Fibroblast of lung (primary cell): Measurements from ENCODE around the gene SORL1-AS1.

Experiments
- DNase-seq, 2 donors: peaks; one replicate each; pipeline versions ENCODE4 v3.0.0 to v3.0.0-alpha.2; 2010; ENCODE audit warnings: low read depth in 2 of 2
- H2AFZ ChIP-seq: 2 replicates; pipeline ENCODE4 v1.5.1; 2012; ENCODE audit warnings: low read length, control low read depth, inconsistent platforms
- H3K27ac ChIP-seq: 2 replicates; pipeline ENCODE4 v1.5.1; 2011; ENCODE audit warnings: low read length, control low read depth; ENCODE audit not compliant: insufficient read depth
- H3K27me3 ChIP-seq: 2 replicates; pipeline ENCODE4 v1.5.1; 2011; ENCODE audit warnings: mild to moderate bottlenecking, low read length; ENCODE audit not compliant: control insufficient read depth, insufficient read depth
- H3K36me3 ChIP-seq: 2 replicates; pipeline ENCODE4 v1.5.1; 2011; ENCODE audit warnings: low read length; ENCODE audit not compliant: control insufficient read depth, insufficient read depth
- H3K4me1 ChIP-seq: 2 replicates; pipeline ENCODE4 v1.5.1; 2011; ENCODE audit warnings: low read length; ENCODE audit not compliant: control insufficient read depth, insufficient read depth; ENCODE audit errors: extremely low read depth
- H3K4me2 ChIP-seq: 2 replicates; pipeline ENCODE4 v1.5.1; 2011; ENCODE audit warnings: low read length, control low read depth; ENCODE audit not compliant: insufficient read depth; ENCODE audit errors: extremely low read depth
- H3K4me3 ChIP-seq, 4 experiments: fragments of 200-600 bp in 1 of 4; sonication (generic) in 1 of 4; replicated peaks in 1 of 4; 2 replicates each; pipeline ENCODE4 v1.5.1; 2011 to 2016; ENCODE audit warnings: low read length in 4 of 4, low read depth in 3 of 4, mild to moderate bottlenecking in 3 of 4, control low read depth in 2 of 4, inconsistent platforms in 1 of 4, mixed read lengths in 1 of 4; ENCODE audit not compliant: insufficient read depth in 1 of 4; ENCODE audit errors: control extremely low read depth in 1 of 4
- H3K79me2 ChIP-seq: 2 replicates; pipeline ENCODE4 v1.5.1; 2012; ENCODE audit warnings: mild to moderate bottlenecking, low read length, inconsistent platforms; ENCODE audit not compliant: control insufficient read depth, insufficient read depth
- H3K9ac ChIP-seq: 2 replicates; pipeline ENCODE4 v1.5.1; 2011; ENCODE audit warnings: mild to moderate bottlenecking, low read length, control low read depth; ENCODE audit not compliant: insufficient read depth
- H3K9me3 ChIP-seq: 2 replicates; pipeline ENCODE4 v1.5.1; 2012; ENCODE audit warnings: low read depth, low read length; ENCODE audit not compliant: control insufficient read depth, insufficient read depth
- H4K20me1 ChIP-seq: 2 replicates; pipeline ENCODE4 v1.5.1; 2011; ENCODE audit warnings: low read length; ENCODE audit not compliant: control insufficient read depth, insufficient read depth; ENCODE audit errors: extremely low read depth
- CTCF ChIP-seq, 2 donors: IDR thresholded peaks in 1 of 2; conservative IDR thresholded peaks in 1 of 2; 1 replicate in 1 of 2; 2 replicates in 1 of 2; pipeline ENCODE4 v1.5.1; 2011 to 2012; ENCODE audit warnings: low read length in 2 of 2, control low read depth in 1 of 2, inconsistent platforms in 1 of 2, low read depth in 1 of 2, mild to moderate bottlenecking in 1 of 2
- EZH2 ChIP-seq: IDR thresholded peaks from 2 replicates; pipeline ENCODE4 v1.5.1; 2012; ENCODE audit warnings: low read length, control low read depth, mild to moderate bottlenecking; ENCODE audit errors: missing control alignments

SORL1-AS1 gene

GRCh38 chr11:121435551-121436511, 16.9 kb downstream of the SORL1-AS1 start:
- H2AFZ ChIP-seq: no peak overlapping the region
- peaks cover 5% of the 10 kb centered on the region for H3K27me3 ChIP-seq
- H4K20me1 ChIP-seq: no peaks in the 10 kb centered on the region
- no peak overlapping the region for H3K4me2 ChIP-seq
- H3K4me3 ChIP-seq: no peak overlapping the region
- TF ChIP-seq CTCF (conservative IDR thresholded peaks at IDR 0.05 in 1 of 2, IDR thresholded peaks at IDR 0.05 in 1 of 2; ENCODE audit: low read depth in 1 of 2, low read length in 2 of 2): no peak
- TF ChIP-seq EZH2: no peak
- H3K79me2 ChIP-seq: no peaks in the 10 kb centered on the region
- H3K36me3 ChIP-seq: no peaks in the 10 kb centered on the region
- no peak overlapping the region for H3K27ac ChIP-seq
- DNase-seq: no peak
- H3K4me1 ChIP-seq: no peaks in the 10 kb centered on the region
- no peaks in the 10 kb centered on the region for H3K9me3 ChIP-seq
- H3K9ac ChIP-seq: no peak overlapping the region

- H3K4me1 ChIP-seq: no peaks in the 10 kb centered on the region
- no peak for DNase-seq
- H3K4me3 ChIP-seq: no peak overlapping the region
- peaks cover 5% of the 10 kb centered on the region for H3K27me3 ChIP-seq
- no peak overlapping the region for H2AFZ ChIP-seq
- H3K9ac ChIP-seq: no peak overlapping the region
- no peak overlapping the region for H3K4me2 ChIP-seq
- H3K27ac ChIP-seq: no peak overlapping the region
- no peaks in the 10 kb centered on the region for H3K9me3 ChIP-seq
- H3K36me3 ChIP-seq: no peaks in the 10 kb centered on the region
- H3K79me2 ChIP-seq: no peaks in the 10 kb centered on the region
- no peaks in the 10 kb centered on the region for H4K20me1 ChIP-seq
- TF ChIP-seq EZH2 (no peak), CTCF (conservative IDR thresholded peaks at IDR 0.05 in 1 of 2, IDR thresholded peaks at IDR 0.05 in 1 of 2; ENCODE audit: low read depth in 1 of 2, low read length in 2 of 2) (no peak)
These were observed 17.6 kb downstream of the SORL1-AS1 start for GRCh38 chr11:121435132-121435531.

- no peak for TF ChIP-seq CTCF (conservative IDR thresholded peaks at IDR 0.05 in 1 of 2, IDR thresholded peaks at IDR 0.05 in 1 of 2; ENCODE audit: low read depth in 1 of 2, low read length in 2 of 2)
- TF ChIP-seq EZH2: no peak
- H3K4me2 ChIP-seq: no peak overlapping the region
These were observed 20.8 kb downstream of the SORL1-AS1 start for GRCh38 chr11:121431820-121432526.

More at GRCh38 chr11:121431820-121432526, 20.8 kb downstream of the SORL1-AS1 start:
- Histone ChIP-seq H4K20me1 (no peaks in the 10 kb centered on the region), H3K79me2 (no peaks in the 10 kb centered on the region), H3K4me3 (no peak overlapping the region), H3K36me3 (no peaks in the 10 kb centered on the region), H3K9ac (no peak overlapping the region), H3K9me3 (no peaks in the 10 kb centered on the region), H3K4me1 (no peaks in the 10 kb centered on the region), H2AFZ (no peak overlapping the region), H3K27ac (no peak overlapping the region), H3K27me3 (peaks cover 8% of the 10 kb centered on the region)
- no peak for DNase-seq
